CD4-positive, alpha-beta T cell treated with Interleukin-12 subunit alpha and Interleukin-12 subunit beta, for 1 hour (primary cell): ENCODE results near the gene SLC35A3.
"Not testable (repeated sequence)": the region's sequence is repeated elsewhere in the genome, so short reads cannot be mapped to it uniquely, and the experiment has no call there.

ENCODE experiments used
- DNase-seq: peaks from one replicate; pipeline ENCODE4 v3.0.0-alpha.2; 2020

The SLC35A3 gene

DNA sequence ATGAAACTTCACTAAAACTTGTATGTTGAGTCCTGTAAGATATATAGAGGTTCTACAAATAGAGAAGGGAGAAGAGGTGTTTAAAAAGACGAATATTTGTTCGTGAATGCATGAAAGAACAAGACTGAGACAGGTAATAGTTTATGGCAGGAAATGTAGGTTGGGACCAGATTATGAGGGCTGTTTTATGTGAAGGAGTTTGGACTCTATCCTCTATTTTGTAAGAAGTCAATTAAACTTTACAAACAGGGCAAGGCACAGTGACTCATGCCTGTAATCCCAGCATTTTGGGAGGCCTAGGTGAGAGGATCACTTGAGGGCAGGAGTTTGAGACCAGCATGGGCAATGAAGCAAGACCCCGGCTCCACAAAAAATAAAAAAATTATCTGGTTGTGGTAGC is 5.7 kb downstream of the SLC35A3 start:
- no peak for DNase-seq

GRCh38 chr1:99977326-99977725 is 7.5 kb downstream of the SLC35A3 start:
- DNase-seq, result not testable (repeated sequence)

DNA sequence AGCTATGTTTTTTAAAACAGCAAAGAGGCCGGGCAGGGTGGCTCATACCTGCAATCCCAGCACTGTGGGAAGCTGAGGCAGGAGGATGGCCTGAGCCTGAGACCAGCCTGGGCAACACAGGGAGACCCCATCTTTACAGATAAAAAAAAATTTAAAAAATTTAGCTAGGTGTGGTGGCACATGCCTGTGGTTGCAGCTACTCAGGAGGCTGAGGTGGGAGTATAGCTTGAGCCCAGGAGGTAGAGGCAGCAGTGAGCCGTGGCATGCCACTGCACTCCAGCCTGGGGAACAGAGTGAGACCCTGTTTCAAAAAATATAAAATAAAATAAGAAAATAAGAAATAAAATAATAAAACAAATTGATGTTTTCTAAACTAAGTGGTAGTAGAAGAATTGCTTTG is 8.4 kb downstream of the SLC35A3 start:
- DNase-seq, result no peak

GRCh38 chr1:99979091-99979490 is 9.3 kb downstream of the SLC35A3 start:
- no peak for DNase-seq

- DNase-seq, result no peak
Measured at GRCh38 chr1:99980928-99981327, 11.1 kb downstream of the SLC35A3 start.

DNA sequence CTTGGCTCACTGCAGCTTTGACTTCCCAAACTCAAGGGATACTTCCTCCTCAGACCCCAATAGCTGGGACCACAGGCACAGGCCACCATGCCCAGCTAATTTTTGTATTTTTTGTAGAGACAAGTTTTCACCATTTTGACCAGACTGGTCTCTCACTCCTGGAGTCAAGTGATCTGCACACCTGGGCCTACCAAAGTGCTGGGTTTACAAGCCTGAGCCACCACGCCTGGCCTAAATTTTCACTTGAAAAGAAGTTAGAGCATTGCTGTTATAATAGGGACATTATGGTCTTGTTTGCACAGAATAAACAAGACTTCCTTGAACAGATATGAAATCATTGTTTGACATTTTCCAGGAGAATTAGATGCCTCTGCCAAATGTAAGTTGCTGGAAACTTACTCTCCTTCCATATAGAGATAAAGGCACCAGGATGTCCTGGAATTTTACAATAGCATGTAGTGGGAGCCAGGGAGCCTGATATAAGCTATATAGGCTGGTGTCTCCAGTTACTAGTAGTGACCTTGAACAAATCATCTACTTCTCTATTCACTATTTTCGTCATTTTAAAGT is 16.9 kb downstream of the SLC35A3 start:
- no peak for DNase-seq

DNA sequence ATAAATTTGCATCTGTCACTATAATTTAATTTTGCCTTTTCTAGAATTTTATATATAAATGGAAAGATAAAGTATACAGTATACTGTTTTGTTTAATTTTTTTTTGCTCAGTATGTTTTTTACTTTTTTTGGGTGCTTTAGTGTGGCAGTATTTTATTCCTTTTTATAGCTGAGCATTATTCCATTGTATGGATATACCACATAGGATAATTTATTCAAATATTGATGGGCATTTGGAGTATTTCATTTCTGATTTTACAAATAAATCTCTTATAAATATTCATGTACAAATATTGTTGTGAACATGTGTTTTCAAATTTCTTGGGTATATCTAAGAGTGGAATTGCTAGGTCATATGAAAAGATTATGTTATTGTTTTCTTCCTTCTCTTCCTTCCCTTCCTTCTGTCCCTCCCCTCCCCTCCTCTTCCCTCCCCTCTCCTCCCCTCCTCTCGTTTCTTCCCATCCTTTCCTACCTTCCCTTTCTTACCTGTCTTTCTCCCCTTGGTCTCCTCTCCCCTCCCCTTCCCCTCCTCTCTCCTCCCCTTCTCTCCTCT is 18.5 kb downstream of the SLC35A3 start:
- DNase-seq, result no peak

DNA sequence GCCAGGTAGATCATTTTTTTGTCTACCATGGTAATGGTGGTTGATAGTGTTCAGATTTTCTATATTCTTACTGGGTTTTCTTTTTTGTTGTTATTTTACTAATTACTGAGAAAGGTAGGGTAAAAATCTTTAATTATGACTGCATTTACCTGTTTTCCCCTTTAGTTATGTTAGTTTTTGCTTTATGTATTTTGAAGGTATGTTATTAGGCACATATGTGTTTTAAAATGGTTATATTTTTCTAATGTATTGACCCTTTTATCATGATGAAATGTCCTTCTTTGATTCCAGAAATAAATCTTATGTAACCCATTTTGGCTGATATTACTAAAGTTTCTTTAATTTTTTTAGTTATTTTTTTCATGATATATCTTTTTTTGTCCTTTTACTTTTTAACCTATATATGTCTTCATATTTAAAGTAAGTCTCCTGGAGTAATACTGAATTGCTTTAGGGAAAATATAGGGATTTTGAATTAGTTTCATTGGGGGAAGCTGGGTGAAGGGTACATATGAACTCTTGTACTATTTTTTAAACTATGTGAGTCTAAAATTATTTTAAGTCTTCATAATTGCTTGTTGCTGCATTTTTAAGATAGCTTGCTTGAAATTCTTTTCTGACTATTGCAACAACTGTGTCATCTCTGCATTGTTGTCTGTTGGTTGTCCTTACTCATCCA is 22.4 kb downstream of the SLC35A3 start:
- DNase-seq, result no peak

DNA sequence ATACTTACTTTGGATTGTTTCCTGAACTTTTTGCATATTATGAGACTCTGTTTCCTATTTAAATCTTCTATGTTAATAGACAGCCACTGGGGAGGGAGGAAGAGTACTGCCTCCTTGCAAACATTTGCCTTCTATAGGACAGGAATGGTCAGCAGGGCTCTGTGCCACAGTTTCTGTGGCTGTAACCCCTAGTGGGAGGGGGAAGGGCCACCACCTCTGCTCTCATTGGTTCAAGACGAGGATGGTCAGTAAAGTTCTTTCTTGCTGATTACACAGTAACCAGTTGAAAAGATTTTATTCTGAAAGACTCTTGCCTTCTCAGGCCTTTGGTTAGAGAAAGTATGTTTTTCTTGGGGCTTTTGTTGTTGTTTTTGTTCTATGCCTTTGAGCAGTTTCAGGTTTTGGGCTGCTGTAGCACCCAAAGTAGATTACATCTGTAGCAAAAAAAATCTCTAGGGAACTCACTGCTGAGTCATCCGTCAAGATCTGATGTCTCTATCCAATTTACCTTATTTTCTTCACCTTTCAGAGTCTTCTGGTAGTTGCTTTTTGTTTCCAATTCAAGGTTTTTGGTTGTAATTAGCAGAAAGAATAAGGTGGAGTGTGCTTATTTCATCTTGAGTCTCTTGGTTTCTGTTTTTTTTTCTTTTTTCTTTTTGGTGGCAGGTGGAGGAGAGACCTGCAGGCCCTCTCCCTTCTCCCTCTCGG is 23.1 kb downstream of the SLC35A3 start:
- no peak for DNase-seq

GRCh38 chr1:99993468-99993845 is 23.7 kb downstream of the SLC35A3 start:
- DNase-seq, result no peak

GRCh38 chr1:99994496-99994895 is 24.7 kb downstream of the SLC35A3 start:
- DNase-seq, result no peak

- no peak for DNase-seq
Measured at GRCh38 chr1:99996951-99997350, 27.2 kb downstream of the SLC35A3 start.

- DNase-seq, result no peak
Measured at GRCh38 chr1:100001462-100001861, 31.7 kb downstream of the SLC35A3 start.

GRCh38 chr1:100005424-100005823 is 35.6 kb downstream of the SLC35A3 start:
- DNase-seq, result no peak

- no peak for DNase-seq
Measured at GRCh38 chr1:100006688-100007087, 36.9 kb downstream of the SLC35A3 start.

DNA sequence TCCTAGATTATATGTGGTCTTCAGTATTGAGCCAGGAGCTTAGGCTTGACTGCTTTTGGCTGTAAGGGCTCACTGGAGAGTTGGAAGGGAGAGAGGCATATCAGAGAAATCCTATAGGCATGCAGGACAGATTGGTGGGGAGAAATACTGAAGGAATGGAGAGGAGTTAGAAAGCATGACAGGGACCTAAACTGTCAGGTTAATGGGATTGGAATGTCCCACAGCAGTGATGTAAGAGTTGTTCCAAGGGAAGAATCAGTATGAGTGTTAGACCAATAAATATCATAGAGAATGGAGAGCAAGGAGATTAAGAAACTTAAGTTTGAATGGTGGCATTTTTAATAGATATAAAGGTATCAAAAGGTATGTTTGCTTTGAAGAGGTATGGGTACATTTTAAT is 39.7 kb downstream of the SLC35A3 start:
- no peak for DNase-seq

DNA sequence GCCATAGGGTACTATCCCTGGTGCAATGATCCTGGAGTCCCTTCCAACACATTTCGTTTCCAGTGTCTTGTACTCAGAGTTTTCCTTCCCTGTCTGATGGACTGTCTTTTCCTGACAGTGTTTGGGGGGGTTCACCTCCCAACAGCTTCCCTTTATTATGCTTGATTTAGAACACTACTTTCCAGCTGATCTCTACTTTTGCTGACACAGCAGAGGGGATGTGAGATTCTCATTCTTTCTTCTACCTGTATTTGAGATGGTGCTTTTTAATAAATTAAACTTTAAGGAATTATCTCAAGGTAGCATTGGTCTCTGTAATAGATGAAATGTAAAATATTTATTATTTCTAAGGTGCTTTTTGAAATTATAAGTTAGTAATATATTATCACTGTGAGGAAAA is 41.0 kb downstream of the SLC35A3 start:
- DNase-seq, result no peak

DNA sequence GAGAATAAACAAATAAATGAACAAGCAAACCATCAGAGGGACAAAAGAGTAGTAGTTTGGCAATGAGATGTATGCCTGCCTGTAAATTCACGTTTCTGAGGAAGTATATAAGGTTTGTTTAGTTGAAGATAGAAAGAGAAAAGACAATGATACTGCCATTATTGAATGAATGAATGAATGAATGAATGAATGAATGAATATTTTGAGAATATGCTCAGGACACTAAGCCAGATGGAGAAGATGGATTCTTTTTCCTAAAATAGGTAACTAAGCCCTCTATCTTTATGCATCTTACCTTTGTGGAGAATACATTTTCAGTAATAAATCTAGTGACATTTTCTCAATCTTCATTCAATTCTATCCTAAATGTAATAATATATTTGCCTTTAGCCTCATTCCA is 49.4 kb downstream of the SLC35A3 start:
- DNase-seq, result no peak

DNA sequence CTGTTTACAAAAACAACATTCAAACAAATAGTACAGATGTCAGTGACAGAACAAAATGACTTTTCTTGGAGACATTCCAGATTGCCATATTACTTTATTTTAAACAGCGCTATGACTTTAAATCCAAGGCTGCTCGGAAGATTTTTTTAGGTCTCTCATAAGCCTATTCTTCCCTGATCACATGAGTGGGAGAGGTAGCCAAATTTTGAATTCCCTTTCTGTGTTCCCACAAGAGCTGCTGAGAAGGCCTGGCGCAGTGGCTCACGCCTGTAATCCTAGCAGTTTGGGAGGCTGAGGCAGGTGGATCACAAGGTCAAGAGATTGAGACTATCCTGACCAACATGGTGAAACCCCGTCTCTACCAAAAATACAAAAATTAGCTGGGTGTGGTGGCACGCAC is 53.7 kb downstream of the SLC35A3 start:
- no peak for DNase-seq

DNA sequence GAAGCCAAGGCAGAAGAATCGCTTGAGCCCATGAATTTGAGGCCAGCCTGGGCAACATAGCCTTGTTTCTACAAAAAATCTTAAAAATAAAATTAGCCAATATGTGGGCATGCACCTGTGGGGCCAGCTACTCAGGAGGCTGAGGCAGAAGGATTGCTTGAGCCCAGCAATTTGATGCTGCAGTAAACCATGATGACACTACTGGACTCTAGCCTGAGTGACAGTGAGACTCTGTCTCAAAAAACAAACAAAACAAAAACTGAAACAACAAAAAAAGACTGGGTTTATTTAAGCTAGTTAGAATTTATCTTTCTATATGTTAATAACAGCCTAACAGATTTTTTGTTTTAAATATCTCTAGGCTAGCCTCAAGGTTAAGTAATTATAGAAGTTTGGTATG is 57.4 kb downstream of the SLC35A3 start:
- no peak for DNase-seq

DNA sequence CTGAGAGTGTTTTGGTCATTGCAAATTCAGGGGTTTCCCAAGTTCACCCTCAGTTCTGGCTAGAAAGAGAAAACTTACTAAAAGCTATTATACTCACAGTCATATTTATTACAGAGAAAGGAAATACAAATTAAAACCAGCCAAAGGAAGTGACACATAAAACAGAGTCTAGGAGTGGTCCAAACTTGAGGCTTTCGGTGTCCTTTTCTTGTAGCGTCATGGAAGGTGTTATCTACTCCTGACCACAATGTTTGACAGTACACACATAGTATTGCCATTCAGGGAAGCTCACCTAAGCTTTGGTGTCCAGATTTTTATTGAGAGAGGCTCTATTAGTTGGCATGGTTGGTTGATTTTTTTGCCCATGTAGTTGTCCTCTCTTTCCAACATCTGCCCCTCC is 59.0 kb downstream of the SLC35A3 start:
- peak; percentile 60 for DNase-seq

DNA sequence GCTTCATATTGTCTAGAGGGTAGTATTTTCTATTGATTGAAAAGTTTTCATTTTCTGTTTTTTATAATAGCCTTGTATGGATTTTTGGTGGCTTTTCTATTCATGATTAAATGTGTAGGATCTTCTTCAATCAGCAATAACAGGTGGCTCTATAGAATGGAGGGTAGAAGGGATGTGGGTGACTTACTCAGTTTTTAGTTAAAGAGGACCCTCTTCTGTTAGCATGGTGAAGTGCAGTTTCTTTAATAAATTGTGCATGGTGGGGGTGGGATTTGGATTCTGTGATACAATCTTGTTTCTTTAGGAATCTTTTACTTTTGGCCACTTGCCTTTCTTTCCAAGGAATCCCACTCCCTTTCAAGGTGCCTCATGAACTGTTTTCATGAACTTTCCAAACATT is 64.7 kb downstream of the SLC35A3 start:
- peak; percentile 34 for DNase-seq

DNA sequence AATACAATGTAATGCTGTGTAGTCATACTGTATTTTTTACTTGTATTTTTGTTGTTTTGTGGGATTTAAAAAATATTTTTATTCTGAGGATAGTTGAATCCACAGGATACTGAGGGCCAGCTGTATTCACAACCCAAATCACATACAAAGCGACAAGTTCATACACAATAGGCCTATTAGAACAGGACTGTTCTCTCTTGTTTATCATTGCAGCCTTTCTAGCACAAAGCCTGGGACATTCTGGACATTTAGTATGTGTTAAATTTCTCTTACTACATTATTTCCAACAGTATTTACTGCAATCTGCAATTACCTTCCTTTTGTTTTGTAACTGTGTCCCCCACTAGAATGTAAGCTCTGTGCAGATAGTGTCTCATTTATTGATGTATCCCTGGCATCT is 65.4 kb downstream of the SLC35A3 start:
- no peak for DNase-seq
